Left lung (tissue), 10 donors: ENCODE measurements around the gene LRRFIP2. TPM values are rescaled to one million over a fixed set of nuclear protein-coding genes. Genes with fewer than 3 reads are reported as not detected.

Experiments
- ATAC-seq: fragments of 200-7000 bp; cut with Tn5 transposase; one replicate; pipeline ENCODE4 v1.9.1; 2020; ENCODE audit warnings: moderate library complexity
- DNase-seq, 4 donors: peaks; one replicate each; pipeline ENCODE4 v3.0.0-alpha.2; 2013 to 2020
- H3K27ac ChIP-seq, 2 donors: fragments of 200-600 bp; sonication (generic) in 1 of 2; one replicate each; pipeline versions ENCODE4 v1.5.0 to v1.8.0; 2020 to 2021
- H3K27me3 ChIP-seq, 2 donors: fragments of 200-600 bp; sonication (generic) in 1 of 2; one replicate each; pipeline versions ENCODE4 v1.5.0 to v1.8.0; 2020 to 2021
- H3K36me3 ChIP-seq, 2 donors: fragments of 200-600 bp; sonication (generic) in 1 of 2; one replicate each; pipeline versions ENCODE4 v1.5.0 to v1.8.0; 2020 to 2021
- H3K4me1 ChIP-seq, 2 donors: fragments of 200-600 bp; one replicate each; pipeline ENCODE4 v1.8.0; 2021
- H3K4me3 ChIP-seq, 2 donors: fragments of 200-600 bp; sonication (generic) in 1 of 2; one replicate each; pipeline versions ENCODE4 v1.5.0 to v1.8.0; 2020 to 2021; ENCODE audit warnings: mild to moderate bottlenecking in 1 of 2
- H3K9me3 ChIP-seq, 2 donors: fragments of 200-600 bp; sonication (generic) in 1 of 2; one replicate each; pipeline versions ENCODE4 v1.5.0 to v1.8.0; 2020 to 2021
- intact Hi-C, 2 donors: fragments of 100-400 bp; cut with DNase I; formaldehyde crosslinking; loops; one replicate each; pipeline versions ENCODE4 v1.11.2 to v1.14.2; 2022
- polyA plus RNA-seq, 6 donors: library from polyadenylated mRNA; unstranded; fragments of 120-200 nt; gene quantifications; one replicate each; pipeline ENCODE4 v1.2.1, GENCODE V29; 2013; ENCODE audit not compliant: insufficient read length in 6 of 6
- total RNA-seq, 2 donors: library from RNA; stranded (reverse); fragmentation: NEBNext Ultra II Directional; extraction: Animal tissue kit (Norgen Biotek cat#: 25700); gene quantifications; one replicate each; pipeline ENCODE4 v1.2.1, GENCODE V29; 2021
- TF ChIP-seq, protein P1 (sequence below), 2 donors: fragments of 200-600 bp; sonication (generic) in 1 of 2; IDR thresholded peaks; one replicate each; pipeline versions ENCODE4 v1.5.0 to v1.8.0; 2021; ENCODE audit warnings: antibody characterized with exemption in 2 of 2
- donor health status: DM: no; HTN: yes; CAD: no.
- donor health status: DM: no; HTN: no; CAD: no.

Gene LRRFIP2
- total and polyA plus RNA-seq, 8 donors: 52.6 to 76.3 (median 66.0) TPM

GRCh38 chr3:37181756-37182155 is 7.4 kb upstream of the LRRFIP2 start:
- intact Hi-C loops: no loop called here
- ATAC-seq: no peak
- TF ChIP-seq, protein P1, sequence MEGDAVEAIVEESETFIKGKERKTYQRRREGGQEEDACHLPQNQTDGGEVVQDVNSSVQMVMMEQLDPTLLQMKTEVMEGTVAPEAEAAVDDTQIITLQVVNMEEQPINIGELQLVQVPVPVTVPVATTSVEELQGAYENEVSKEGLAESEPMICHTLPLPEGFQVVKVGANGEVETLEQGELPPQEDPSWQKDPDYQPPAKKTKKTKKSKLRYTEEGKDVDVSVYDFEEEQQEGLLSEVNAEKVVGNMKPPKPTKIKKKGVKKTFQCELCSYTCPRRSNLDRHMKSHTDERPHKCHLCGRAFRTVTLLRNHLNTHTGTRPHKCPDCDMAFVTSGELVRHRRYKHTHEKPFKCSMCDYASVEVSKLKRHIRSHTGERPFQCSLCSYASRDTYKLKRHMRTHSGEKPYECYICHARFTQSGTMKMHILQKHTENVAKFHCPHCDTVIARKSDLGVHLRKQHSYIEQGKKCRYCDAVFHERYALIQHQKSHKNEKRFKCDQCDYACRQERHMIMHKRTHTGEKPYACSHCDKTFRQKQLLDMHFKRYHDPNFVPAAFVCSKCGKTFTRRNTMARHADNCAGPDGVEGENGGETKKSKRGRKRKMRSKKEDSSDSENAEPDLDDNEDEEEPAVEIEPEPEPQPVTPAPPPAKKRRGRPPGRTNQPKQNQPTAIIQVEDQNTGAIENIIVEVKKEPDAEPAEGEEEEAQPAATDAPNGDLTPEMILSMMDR (IDR thresholded peaks at IDR 0.05): no peak
- H3K4me1 ChIP-seq: peaks cover 21 to 24% of the 10 kb centered on the region in 2 donors
- H3K36me3 ChIP-seq: no peaks in the 10 kb centered on the region
- peak overlapping the region in 1 of 2 donors; percentile 81 for H3K27ac ChIP-seq
- no peak for DNase-seq
- H3K27me3 ChIP-seq: no peaks in the 10 kb centered on the region
- no peak overlapping the region for H3K4me3 ChIP-seq
- no peaks in the 10 kb centered on the region for H3K9me3 ChIP-seq

DNA sequence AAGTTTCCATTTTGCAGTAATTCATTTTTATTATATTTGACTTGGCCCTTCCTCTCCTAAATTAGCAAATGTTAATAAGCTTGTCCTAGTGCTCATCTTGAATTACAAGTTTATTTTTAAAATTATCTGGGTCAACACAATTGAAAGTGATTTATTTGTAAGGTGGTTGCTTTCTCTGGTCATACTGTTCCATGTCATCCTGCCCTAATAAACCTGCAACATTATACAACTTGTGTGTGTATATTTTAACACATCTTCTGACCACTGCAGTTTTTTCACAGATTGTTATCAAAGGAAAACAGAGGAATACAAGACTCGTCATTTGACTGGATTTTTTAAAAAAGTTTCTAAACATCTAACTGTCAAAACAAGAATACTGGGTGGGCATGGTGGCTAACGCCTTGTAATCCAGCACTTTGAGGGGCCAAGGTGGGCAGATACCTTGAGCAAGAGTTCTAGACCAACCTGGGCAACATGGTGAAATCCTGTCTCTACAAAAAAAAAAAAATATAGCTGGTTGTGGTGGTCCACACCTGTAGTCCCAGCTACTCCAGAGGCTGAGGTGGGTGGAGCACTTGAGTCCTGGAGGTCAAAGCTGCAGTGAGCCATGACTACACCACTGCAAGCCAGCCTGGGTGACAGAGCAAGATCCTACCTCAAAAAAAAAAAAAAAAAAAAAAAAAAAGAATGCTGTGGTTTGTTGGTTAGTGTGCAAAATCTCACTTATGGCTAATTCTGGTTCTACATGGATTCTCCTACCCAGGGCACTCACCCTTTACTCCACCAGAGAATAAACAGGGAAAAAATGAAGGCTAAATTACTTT is 5.0 kb upstream of the LRRFIP2 start:
- no peak for ATAC-seq

DNA sequence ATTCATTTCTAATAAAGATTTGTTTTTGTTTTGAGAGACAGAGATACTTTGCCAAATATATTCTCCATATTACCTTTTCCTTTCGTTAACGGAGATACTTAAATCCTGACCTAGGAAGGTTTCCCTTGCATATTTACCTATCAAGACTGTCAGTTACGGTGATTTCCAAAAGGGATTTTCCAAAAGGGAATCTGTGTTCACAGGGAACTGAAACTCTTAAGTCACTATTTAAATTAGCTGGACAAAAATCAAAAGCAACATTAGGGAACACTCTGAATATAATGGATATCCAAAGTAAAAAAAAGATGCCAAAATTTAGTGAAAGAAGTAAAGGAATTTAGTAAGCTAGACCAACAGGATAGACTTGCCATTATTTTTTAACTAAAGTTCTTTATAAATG is 576 bp downstream of the LRRFIP2 start:
- peak overlapping the region in 1 of 2 donors; percentile 98 for H3K4me3 ChIP-seq
- H3K36me3 ChIP-seq: peaks cover 0 to 11% of the 10 kb centered on the region in 2 donors
- H3K27me3 ChIP-seq: no peaks in the 10 kb centered on the region
- ATAC-seq: no peak
- no peak for DNase-seq
- TF ChIP-seq, protein P1 (IDR thresholded peaks at IDR 0.05): no peak
- no peaks in the 10 kb centered on the region for H3K9me3 ChIP-seq
- H3K4me1 ChIP-seq: peaks cover 7 to 63% of the 10 kb centered on the region in 2 donors
- intact Hi-C loops: no loop called here
- peak overlapping the region; percentile 98 for H3K27ac ChIP-seq

More for the DNA sequence above, 5.0 kb upstream of the LRRFIP2 start:
- DNase-seq: no peak
- no peak overlapping the region for H3K4me3 ChIP-seq
- TF ChIP-seq, protein P1 (IDR thresholded peaks at IDR 0.05): no peak
- no peaks in the 10 kb centered on the region for H3K27me3 ChIP-seq
- H3K9me3 ChIP-seq: no peaks in the 10 kb centered on the region
- no peak overlapping the region for H3K27ac ChIP-seq
- H3K36me3 ChIP-seq: no peaks in the 10 kb centered on the region
- peaks cover 20 to 32% of the 10 kb centered on the region in 2 donors for H3K4me1 ChIP-seq
- intact Hi-C loops: no loop called here

GRCh38 chr3:37171144-37171543 is 3.2 kb downstream of the LRRFIP2 start:
- no peak for ATAC-seq
- Histone ChIP-seq H3K36me3 (peaks cover 0 to 11% of the 10 kb centered on the region in 2 donors), H3K4me1 (peaks cover 0 to 48% of the 10 kb centered on the region in 2 donors), H3K27ac (no peak overlapping the region), H3K9me3 (no peaks in the 10 kb centered on the region), H3K4me3 (no peak overlapping the region), H3K27me3 (no peaks in the 10 kb centered on the region)
- DNase-seq: no peak
- intact Hi-C loops: no loop called here
- TF ChIP-seq, protein P1 (IDR thresholded peaks at IDR 0.05): no peak

DNA sequence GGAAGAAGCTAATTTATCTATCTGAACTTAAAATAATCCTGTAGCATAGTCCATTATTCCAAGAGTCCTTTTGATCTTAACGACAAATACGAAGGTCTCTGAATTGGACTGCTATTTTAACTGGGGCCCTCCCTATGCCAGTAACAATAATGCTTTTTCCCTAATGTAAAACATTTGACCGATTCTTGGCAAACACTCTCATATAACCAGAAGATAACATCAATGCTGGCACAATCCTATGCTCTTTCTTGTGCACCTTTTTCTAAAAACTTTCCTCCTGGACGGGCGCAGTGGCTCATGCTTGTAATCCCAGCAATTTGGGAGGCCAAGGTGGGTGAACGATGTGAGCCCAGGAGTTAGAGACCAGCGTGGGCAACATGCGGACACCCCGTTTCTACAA is 3.9 kb downstream of the LRRFIP2 start:
- Histone ChIP-seq H3K27ac (no peak overlapping the region), H3K4me1 (peaks cover 0 to 48% of the 10 kb centered on the region in 2 donors), H3K9me3 (no peaks in the 10 kb centered on the region), H3K27me3 (no peaks in the 10 kb centered on the region), H3K4me3 (no peak overlapping the region), H3K36me3 (peaks cover 0 to 11% of the 10 kb centered on the region in 2 donors)
- DNase-seq: no peak
- TF ChIP-seq, protein P1 (IDR thresholded peaks at IDR 0.05): no peak
- no peak for ATAC-seq
- intact Hi-C loops: no loop called here
